NCI-H526 treated with DMSO at 0.1 percent for 48 hours (cell line): ENCODE measurements around the gene SLC16A7.

ENCODE experiments used
- DNase-seq: peaks from one replicate; lab custom pipeline; 2025; lab: John Stamatoyannopoulos, UW

Gene SLC16A7

GRCh38 chr12:59624732-59625460, 29.1 kb downstream of the SLC16A7 start:
- no peak for DNase-seq

GRCh38 chr12:59626382-59626781, 30.6 kb downstream of the SLC16A7 start:
- DNase-seq = no peak

GRCh38 chr12:59627582-59627981, 31.8 kb downstream of the SLC16A7 start:
- DNase-seq = no peak

- no peak for DNase-seq
Observed at GRCh38 chr12:59629890-59630289, 34.1 kb downstream of the SLC16A7 start.

- no peak for DNase-seq
Observed at GRCh38 chr12:59632408-59632807, 36.6 kb downstream of the SLC16A7 start.

GRCh38 chr12:59634254-59634653, 38.4 kb downstream of the SLC16A7 start:
- DNase-seq = no peak

GRCh38 chr12:59636945-59637691, 41.3 kb downstream of the SLC16A7 start:
- DNase-seq = no peak

GRCh38 chr12:59637692-59638070, 41.9 kb downstream of the SLC16A7 start:
- DNase-seq = no peak

- DNase-seq = no peak
Observed at GRCh38 chr12:59643550-59643949, 47.7 kb downstream of the SLC16A7 start.

GRCh38 chr12:59645242-59645641, 49.4 kb downstream of the SLC16A7 start:
- no peak for DNase-seq

GRCh38 chr12:59646636-59647035, 50.8 kb downstream of the SLC16A7 start:
- no peak for DNase-seq

- no peak for DNase-seq
Observed at GRCh38 chr12:59649203-59649602, 53.4 kb downstream of the SLC16A7 start.

- no peak for DNase-seq
Observed at GRCh38 chr12:59650588-59651228, 54.9 kb downstream of the SLC16A7 start.

GRCh38 chr12:59651229-59651920, 55.5 kb downstream of the SLC16A7 start:
- no peak for DNase-seq

- DNase-seq = no peak
Observed at GRCh38 chr12:59652130-59652529, 56.3 kb downstream of the SLC16A7 start.

GRCh38 chr12:59654061-59654460, 58.2 kb downstream of the SLC16A7 start:
- no peak for DNase-seq

- DNase-seq = no peak
Observed at GRCh38 chr12:59657266-59657665, 61.4 kb downstream of the SLC16A7 start.

- DNase-seq = no peak
Observed at GRCh38 chr12:59657711-59658110, 61.9 kb downstream of the SLC16A7 start.

- no peak for DNase-seq
Observed at GRCh38 chr12:59660148-59660547, 64.3 kb downstream of the SLC16A7 start.

- DNase-seq = no peak
Observed at GRCh38 chr12:59660921-59661597, 65.2 kb downstream of the SLC16A7 start.

- DNase-seq = no peak
Observed at GRCh38 chr12:59664495-59664894, 68.7 kb downstream of the SLC16A7 start.

- DNase-seq = no peak
Observed at GRCh38 chr12:59665701-59666100, 69.9 kb downstream of the SLC16A7 start.
